Adipose tissue (tissue), 3 donors: ENCODE results near the gene DAW1. TPM values are rescaled to one million over a fixed set of nuclear protein-coding genes. Genes with fewer than 3 reads are reported as not detected.
"Not testable (repeated sequence)": the region's sequence is repeated elsewhere in the genome, so short reads cannot be mapped to it uniquely, and the experiment has no call there.

ENCODE experiments used
- H3K27ac ChIP-seq: one replicate; pipeline ENCODE4 v1.5.1; 2013; ENCODE audit warnings: low read depth, low read length
- WGBS, 3 donors: extraction: QIAGEN DNeasy Blood & Tissue Kit; methylation state at CpG; one replicate each; pipeline ENCODE4 v1.1.7; 2013; 5-methylcytosine and 5-hydroxymethylcytosine counted together
- polyA plus RNA-seq, 3 donors: library from polyadenylated mRNA; stranded (reverse); fragments of 200-250 nt; gene quantifications; one replicate each; pipeline ENCODE4 v1.2.3, GENCODE V29; 2013
- donor health status: healthy with polysubstance abuse.
- donor health status: Bipolar disorder and iron deficiency.
- donor health status: healthy.

The DAW1 gene, protein sequence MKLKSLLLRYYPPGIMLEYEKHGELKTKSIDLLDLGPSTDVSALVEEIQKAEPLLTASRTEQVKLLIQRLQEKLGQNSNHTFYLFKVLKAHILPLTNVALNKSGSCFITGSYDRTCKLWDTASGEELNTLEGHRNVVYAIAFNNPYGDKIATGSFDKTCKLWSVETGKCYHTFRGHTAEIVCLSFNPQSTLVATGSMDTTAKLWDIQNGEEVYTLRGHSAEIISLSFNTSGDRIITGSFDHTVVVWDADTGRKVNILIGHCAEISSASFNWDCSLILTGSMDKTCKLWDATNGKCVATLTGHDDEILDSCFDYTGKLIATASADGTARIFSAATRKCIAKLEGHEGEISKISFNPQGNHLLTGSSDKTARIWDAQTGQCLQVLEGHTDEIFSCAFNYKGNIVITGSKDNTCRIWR
- polyA plus RNA-seq, result 1 to 10 TPM in 1 of 3 donors, under 1 TPM in 1, not detected in 1; 0.03 to 1.1 TPM

GRCh38 chr2:227871375-227871791 lies at the start of gene DAW1:
TSS of gene DAW1 (plus strand) at chr2:227871631. CDS start at chr2:227871690, 59 bp downstream.
- WGBS, 3 donors, result 1 to 4% (median 3%) methylated on average over 33 to 34 of the region's 34 CpGs
- H3K27ac ChIP-seq, result no peak within 1 kb of the TSS

DNA sequence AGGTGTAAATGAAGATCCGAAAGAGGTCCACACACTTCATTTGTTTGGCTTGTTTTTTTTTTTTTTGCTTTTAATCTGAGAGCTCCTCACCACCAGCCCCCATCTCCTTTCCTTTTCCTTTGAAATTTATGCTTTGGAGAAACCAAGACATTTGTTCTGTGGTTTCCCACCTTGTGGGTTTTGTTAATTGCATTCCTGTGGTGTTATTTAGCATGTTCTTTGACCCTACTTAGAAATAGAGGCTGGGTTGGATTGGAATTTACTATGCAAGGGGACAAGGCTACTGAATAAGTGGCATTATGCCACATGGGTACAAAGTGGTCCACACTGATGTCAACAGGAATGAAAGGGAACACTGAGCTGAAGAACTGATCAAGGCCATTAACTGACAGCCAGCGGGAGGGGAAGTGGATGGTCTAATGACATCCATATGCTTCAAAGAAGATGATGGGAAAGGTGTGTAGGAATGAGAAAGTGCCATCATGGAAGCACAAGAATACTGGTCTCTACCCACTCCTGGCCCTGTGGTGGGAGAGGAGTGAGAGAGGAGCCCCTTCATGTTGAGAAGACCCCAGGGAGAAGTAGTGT lies 48.9 kb upstream of the DAW1 start:
- 74 to 84% (median 82%) methylated on average over 2 of the region's 2 CpGs for WGBS, 3 donors
- no peak overlapping the region for H3K27ac ChIP-seq

- WGBS, 3 donors, result 44 to 65% (median 61%) methylated on average over 2 of the region's 2 CpGs
- H3K27ac ChIP-seq, result no peak overlapping the region
Measured at GRCh38 chr2:227823922-227824321, 47.5 kb upstream of the DAW1 start.

DNA sequence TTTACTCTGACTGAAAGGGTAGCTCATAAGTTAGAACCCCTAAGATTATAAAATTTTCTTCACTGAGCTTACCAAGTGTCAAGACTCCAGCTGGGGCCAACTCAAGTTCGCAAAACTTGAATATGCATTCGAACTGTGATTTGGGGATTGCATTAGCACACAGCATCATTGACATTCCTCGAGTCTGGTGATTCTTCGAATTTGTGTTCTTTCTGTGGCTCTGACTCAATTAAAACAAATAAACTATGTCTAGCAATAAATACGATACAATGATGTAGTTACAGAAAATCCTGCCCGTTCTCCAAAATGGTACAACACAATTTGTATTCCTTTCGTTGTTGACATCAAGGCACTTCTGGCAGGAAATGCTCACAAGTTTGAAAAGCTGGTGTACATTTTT lies 46.7 kb upstream of the DAW1 start:
- no peak overlapping the region for H3K27ac ChIP-seq
- 87 to 90% (median 88%) methylated on average over 7 of the region's 7 CpGs for WGBS, 3 donors

DNA sequence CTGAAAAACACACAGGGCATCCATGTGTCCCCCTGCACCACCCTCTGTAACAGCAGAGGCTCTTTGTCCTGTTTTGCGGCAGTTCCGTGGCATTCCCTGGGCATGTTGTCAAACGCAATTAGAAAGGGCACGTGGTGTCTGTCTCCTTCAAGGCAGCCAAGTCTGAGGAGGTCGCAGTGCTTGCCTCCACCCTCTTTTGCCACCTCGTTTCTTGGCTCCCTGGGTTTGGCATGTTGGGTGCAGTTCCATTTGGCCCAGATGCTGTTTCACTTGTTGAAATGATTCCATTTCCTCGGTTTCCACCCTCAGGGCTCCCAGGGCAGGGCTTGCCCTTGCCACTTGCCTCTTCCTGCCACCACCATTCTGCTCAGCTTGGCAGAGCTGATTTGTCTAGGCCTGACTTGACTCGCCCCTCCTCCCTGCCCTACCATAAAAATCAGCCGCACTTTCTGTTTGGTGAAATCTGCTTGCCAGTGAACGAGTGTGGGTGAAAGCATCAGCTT lies 45.4 kb upstream of the DAW1 start:
- H3K27ac ChIP-seq, result no peak overlapping the region
- 58 to 69% (median 63%) methylated on average over 10 of the region's 10 CpGs for WGBS, 3 donors

GRCh38 chr2:227826563-227826962 lies 44.9 kb upstream of the DAW1 start:
- no peak overlapping the region for H3K27ac ChIP-seq
- WGBS, 3 donors, result 19 to 53% (median 20%) methylated on average over 2 of the region's 2 CpGs

DNA sequence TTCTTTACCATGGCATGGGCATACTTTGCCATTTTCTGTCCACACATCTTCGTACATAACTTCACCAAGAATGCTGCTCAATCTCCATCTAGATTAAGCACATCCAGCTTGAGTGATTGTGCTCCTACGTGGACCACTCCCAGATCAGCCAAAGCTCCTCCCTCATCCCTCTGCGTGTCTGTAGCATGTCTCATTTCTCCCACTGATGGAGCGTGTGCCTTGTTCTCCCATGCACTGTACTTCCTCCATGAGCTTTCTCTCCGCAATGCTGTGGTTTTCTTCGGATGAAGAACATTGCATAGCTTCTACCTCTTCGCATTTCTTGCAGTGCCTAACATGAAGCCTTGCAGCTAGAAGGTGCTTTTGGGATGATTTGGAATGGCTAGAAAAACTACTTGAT lies 44.3 kb upstream of the DAW1 start:
- no peak overlapping the region for H3K27ac ChIP-seq
- WGBS, 3 donors, result 72 to 82% (median 81%) methylated on average over 7 of the region's 7 CpGs

DNA sequence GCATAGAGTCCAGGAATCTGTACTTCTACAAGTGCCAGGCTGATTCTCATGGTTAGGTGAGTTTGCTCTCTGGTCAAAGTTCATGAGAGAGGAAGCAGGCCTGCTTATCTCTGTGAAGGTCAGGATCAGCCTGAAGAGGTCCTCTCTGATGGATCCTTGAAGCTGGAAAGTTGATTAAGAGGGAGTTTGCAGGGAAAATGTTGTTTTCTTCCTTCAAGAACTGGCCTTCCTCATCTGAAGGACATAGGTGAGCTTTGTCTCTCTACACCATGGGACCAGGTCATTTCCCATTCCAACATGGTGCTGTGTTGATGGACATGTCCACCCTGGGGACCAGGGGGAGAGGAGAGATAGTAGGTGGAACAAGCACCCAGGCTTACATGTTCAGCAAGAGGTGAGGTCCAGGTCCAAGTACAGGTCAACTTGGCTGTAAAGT lies 42.9 kb upstream of the DAW1 start:
- H3K27ac ChIP-seq, result no peak overlapping the region

DNA sequence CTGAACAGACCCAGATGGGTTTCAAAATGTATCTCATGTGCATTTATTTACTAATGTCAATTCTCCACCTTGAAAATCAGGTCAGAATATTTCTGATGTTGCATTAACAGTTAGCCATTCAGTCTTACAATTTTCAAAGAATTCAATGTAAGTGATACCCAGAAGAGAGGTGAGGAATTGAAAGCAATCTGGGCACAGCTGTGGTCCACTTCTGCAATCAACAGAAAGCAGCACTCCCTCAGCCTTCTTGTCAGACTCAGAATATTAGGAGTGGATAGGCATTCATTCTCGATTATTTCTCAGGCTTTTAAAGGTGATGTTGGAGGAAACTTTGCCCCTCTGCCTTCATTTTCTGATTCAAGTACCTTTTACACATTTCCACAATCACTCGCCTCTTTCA lies 42.1 kb upstream of the DAW1 start:
- WGBS, 3 donors, result 73 to 87% (median 85%) methylated on average over 2 of the region's 2 CpGs
- H3K27ac ChIP-seq, result no peak overlapping the region

GRCh38 chr2:227834423-227834822 lies 37.0 kb upstream of the DAW1 start:
- 92% methylated on average over 10 of the region's 10 CpGs for WGBS, 3 donors
- no peak overlapping the region for H3K27ac ChIP-seq

DNA sequence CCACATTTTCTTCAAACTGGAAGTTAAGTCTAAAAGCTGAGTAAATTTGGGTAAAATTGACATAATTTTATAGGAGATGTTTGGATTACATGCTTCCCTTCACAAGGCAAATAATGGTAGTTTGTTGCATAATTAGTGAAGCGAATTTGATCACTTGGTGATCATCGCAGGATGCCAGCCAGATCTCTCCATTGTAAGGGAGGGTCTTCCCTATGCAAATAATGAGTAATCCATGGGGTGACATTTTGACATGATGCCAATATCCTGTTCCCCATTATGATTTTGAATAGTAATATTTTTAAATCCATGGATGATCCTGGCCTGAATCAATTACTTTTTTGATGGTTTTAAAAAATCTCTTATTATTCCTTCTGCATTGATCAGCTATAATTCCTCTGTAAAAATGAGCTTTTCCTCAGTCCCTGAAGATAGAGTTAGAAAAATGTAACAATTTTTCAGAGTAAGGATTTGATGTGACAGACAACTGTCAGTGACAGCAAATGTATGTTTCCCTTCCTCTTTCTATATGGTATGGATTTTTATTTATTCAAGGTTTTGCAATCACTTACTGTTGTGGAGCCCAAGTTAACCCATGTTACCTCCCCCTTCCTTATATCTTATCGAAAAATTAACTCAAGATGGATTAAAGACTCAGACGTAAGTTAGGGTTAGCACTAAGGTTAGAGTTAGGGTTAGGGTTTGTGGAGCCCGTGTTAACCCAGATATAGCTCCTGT lies 36.3 kb upstream of the DAW1 start:
- 79 to 85% (median 83%) methylated on average over 5 of the region's 5 CpGs for WGBS, 3 donors
- H3K27ac ChIP-seq, result no peak overlapping the region

DNA sequence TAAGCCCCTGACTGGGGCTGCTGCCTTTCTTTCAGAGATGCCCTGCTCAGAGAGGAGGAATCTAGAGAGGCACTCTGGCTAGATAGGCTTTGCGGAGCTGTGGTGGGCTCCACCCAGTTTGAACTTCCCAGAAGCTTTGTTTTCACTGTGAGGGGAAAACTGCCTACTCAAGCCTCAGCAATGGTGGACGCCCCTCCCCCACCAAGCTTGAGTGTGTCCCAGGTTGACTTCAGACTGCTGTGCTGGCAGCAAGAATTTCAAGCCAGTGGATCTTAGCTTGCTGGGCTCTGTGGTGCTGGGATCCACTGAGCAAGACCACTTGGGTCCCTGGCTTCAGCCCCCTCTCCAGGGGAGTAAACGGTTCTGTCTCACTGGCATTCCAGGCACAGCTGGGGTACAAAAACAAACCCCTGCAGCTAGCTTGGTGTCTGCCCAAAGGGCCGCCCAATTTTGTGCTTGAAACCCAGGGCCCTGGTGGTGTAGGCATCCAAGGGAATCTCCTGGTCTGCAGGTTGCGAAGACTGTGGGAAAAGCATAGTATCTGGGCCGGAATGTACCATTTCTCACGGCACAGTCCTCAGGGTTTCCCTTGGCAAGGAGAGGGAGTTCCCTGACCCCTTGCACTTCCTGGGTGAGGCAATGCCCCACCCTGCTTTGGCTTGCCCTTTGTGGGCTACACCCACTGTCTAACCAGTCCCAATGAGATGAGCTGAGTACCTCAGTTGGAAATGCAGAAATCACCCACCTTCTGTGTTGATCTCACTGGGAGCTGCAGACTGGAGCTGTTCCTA lies 31.9 kb upstream of the DAW1 start:
- H3K27ac ChIP-seq, result not testable (repeated sequence)
- 41 to 67% (median 66%) methylated on average over 7 of the region's 7 CpGs for WGBS, 3 donors

DNA sequence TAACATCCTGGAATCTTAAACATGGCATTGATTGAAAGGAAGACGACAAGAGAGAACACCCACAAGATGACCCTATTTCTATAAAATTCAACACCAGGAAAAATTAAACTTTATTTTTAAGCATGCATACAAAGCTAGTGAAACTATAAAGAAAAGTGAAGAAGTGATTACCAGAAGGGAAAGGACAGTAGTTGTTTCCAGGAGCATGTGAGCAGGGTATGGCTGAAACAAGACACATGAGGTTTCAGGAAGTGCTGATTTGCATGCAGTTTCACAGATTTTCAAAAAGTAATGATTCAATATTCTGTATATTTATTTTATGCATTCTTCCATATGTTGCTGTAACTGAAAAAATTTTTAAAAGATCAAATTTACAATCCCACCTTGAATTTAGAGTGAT lies 24.6 kb upstream of the DAW1 start:
- 80 to 97% (median 83%) methylated on average over 1 of the region's 1 CpG for WGBS, 3 donors
- H3K27ac ChIP-seq, result no peak overlapping the region

DNA sequence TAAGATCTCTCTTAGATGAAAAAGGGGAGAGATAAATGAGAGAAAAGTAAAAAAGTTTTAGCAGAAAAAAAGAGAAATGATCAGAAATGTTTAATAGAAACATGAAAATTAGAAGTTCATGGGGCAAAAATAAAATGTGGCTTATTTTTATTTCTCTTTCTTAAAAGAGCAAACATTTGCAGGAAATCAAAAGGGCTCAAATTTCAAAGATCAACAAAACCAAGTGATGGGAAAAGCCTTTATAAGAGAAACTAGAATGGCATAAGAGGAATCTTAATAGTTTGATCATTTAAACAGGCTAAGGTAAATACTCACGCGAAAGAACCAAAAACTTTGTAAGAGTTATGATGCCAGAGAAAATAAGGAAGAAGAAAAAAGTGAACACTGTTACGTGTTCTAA lies 23.3 kb upstream of the DAW1 start:
- 32 to 72% (median 45%) methylated on average over 3 of the region's 3 CpGs for WGBS, 3 donors
- no peak overlapping the region for H3K27ac ChIP-seq

GRCh38 chr2:227848586-227848985 lies 22.8 kb upstream of the DAW1 start:
- 58 to 91% (median 78%) methylated on average over 4 of the region's 4 CpGs for WGBS, 3 donors
- no peak overlapping the region for H3K27ac ChIP-seq

DNA sequence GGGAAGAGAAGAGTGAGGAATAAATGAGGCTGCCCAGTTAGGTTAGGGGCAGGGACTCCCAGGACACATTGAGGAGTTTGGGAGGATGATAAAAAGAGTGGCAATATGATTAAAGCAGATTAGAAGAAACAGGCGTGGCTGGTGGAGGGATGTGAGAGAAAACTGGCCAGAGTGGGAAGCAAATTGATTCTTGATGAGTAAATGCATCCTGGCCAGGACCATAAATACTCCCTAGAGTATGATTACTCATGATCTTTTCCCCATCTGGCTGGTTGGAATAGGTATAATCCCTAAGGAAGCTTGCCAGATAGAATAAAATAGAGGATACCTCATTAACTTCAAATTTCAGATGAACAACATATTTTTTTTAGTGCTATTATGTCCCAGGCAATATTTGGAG lies 21.5 kb upstream of the DAW1 start:
- no peak overlapping the region for H3K27ac ChIP-seq
- WGBS, 3 donors, result 34 to 49% (median 44%) methylated on average over 1 of the region's 1 CpG

GRCh38 chr2:227853204-227853629 lies 18.2 kb upstream of the DAW1 start:
- no peak overlapping the region for H3K27ac ChIP-seq

DNA sequence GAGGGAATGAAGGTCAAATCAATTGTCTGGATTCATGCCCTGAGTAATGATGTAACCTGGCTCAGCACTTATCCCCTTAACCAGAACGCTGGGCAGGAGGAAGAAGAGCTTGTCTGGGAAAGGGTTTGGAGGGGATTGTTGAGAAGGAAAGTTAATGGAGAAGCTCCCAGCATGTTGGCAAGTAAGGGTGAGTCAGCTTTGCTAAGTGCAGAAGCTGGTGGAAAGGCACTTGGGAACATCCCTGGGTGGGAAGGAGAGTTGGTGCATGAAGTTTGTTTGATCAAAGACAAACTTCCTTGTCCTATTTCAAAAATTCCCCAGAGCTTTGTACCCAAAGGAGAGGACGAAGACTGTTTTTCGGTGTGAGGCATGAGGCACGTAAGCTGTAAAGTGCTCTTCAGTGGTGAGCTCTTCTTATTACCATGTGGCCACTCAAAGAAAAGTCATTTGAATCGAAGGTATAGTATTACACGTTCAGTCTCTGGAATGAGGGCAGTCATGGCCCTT lies 17.6 kb upstream of the DAW1 start:
- no peak overlapping the region for H3K27ac ChIP-seq
- WGBS, 3 donors, result 65 to 84% (median 79%) methylated on average over 6 of the region's 6 CpGs

More at GRCh38 chr2:227853204-227853629, 18.2 kb upstream of the DAW1 start:
- WGBS, 3 donors, result 43 to 69% (median 59%) methylated on average over 4 of the region's 4 CpGs
